ENCODE data around the gene NDNF.

Gene NDNF

GRCh38 chr4:121014544-121014943 lies 57.8 kb downstream of the NDNF start:
- no peak for DNase-seq

GRCh38 chr4:121011780-121012340 lies 60.5 kb downstream of the NDNF start:
- no peak for DNase-seq

GRCh38 chr4:121011138-121011537 lies 61.2 kb downstream of the NDNF start:
- DNase-seq = no peak

- no peak for DNase-seq
Measured at GRCh38 chr4:121009578-121010478, 62.5 kb downstream of the NDNF start.

GRCh38 chr4:121007660-121008059 lies 64.7 kb downstream of the NDNF start:
- DNase-seq = no peak

GRCh38 chr4:121003863-121004262 lies 68.5 kb downstream of the NDNF start:
- no peak for DNase-seq

GRCh38 chr4:120995266-120996010 lies 76.9 kb downstream of the NDNF start:
- DNase-seq = no peak

- no peak for DNase-seq
Measured at GRCh38 chr4:120994521-120994920, 77.8 kb downstream of the NDNF start.

- no peak for DNase-seq
Measured at GRCh38 chr4:120991885-120992284, 80.5 kb downstream of the NDNF start.

- DNase-seq = no peak
Measured at GRCh38 chr4:120990246-120990645, 82.1 kb downstream of the NDNF start.

All from midbrain (tissue), 1 donor.